AG04450 (cell line): ENCODE measurements around the gene INVS. TPM values are rescaled to one million over a fixed set of nuclear protein-coding genes. Genes with fewer than 3 reads are reported as not detected.

Experiments
- CTCF ChIA-PET: fragments of 300-600, 350-600 bp; formaldehyde crosslinking; extraction: SDS; loops from one replicate; lab custom pipeline; 2022; ENCODE audit warnings: antibody characterized with exemption, inconsistent platforms; lab: Charles Lee
- POLR2A ChIA-PET: fragments of 350-600 bp; formaldehyde crosslinking; extraction: SDS; loops from one replicate; lab custom pipeline; 2021; ENCODE audit warnings: antibody characterized with exemption, inconsistent platforms; lab: Yijun Ruan, JAX
- DNase-seq: peaks from one replicate; pipeline ENCODE4 v3.0.0-alpha.2; 2011; ENCODE audit warnings: low read depth, low spot score
- H3K27ac ChIP-seq: one replicate; pipeline ENCODE4 v1.5.1; 2012; ENCODE audit warnings: low read depth, low read length, control low read depth
- H3K27me3 ChIP-seq: one replicate; pipeline ENCODE4 v1.6.0; 2012; ENCODE audit warnings: low read length; ENCODE audit not compliant: control insufficient read depth, insufficient read depth
- H3K4me3 ChIP-seq: 2 replicates; pipeline ENCODE4 v1.5.1; 2011; ENCODE audit warnings: mild to moderate bottlenecking, low read depth, low read length, control low read depth
- H3K9me3 ChIP-seq: 2 replicates; pipeline ENCODE4 v1.5.1; 2012; ENCODE audit warnings: low read length; ENCODE audit not compliant: control insufficient read depth, insufficient read depth
- CTCF ChIP-seq: IDR thresholded peaks from 2 replicates; pipeline ENCODE4 v1.5.1; 2011; ENCODE audit warnings: low read depth, low read length, control low read depth, inconsistent platforms
- polyA plus RNA-seq: library from polyadenylated mRNA; depleted of rRNA; stranded (reverse); fragments of >200 nt; gene quantifications from 2 replicates; pipeline ENCODE4 v1.2.3, GENCODE V29; 2011

INVS gene
- polyA plus RNA-seq, 1 experiment = 22.5 TPM

GRCh38 chr9:100186356-100186755 lies 87.3 kb downstream of the INVS start:
- DNase-seq = no peak
- TF ChIP-seq CTCF = no peak
- H3K9me3 ChIP-seq = peaks cover 7% of the 10 kb centered on the region; the same call in 1 of the 2 replicates
- POLR2A ChIA-PET = no interaction called here
- H3K27ac ChIP-seq = no peak overlapping the region
- H3K4me3 ChIP-seq = no peak overlapping the region
- no peaks in the 10 kb centered on the region for H3K27me3 ChIP-seq
- CTCF ChIA-PET = no interaction called here

- Histone ChIP-seq H3K27me3 (no peaks in the 10 kb centered on the region), H3K4me3 (no peak overlapping the region), H3K9me3 (peaks cover 7% of the 10 kb centered on the region; the same call in 1 of the 2 replicates), H3K27ac (no peak overlapping the region)
- TF ChIP-seq CTCF = no peak
- CTCF ChIA-PET = interaction anchor here (0.5 kb wide), 1 partner anchor 13 kb away, joined by 3 read pairs; no protein-coding TSS in a partner anchor
- no peak for DNase-seq
- POLR2A ChIA-PET = no interaction called here
Measured at GRCh38 chr9:100190339-100190738, 91.3 kb downstream of the INVS start.

- POLR2A ChIA-PET = no interaction called here
- Histone ChIP-seq H3K4me3 (no peak overlapping the region), H3K27ac (no peak overlapping the region), H3K27me3 (no peaks in the 10 kb centered on the region), H3K9me3 (peaks cover 7% of the 10 kb centered on the region; the same call in 1 of the 2 replicates)
- no peak for TF ChIP-seq CTCF
- DNase-seq = no peak
- CTCF ChIA-PET = interaction anchor here (0.5 kb wide), 1 partner anchor 30 kb away, joined by 3 read pairs; no protein-coding TSS in a partner anchor
Measured at GRCh38 chr9:100191264-100191663, 92.2 kb downstream of the INVS start.

GRCh38 chr9:100193078-100193477 lies 94.0 kb downstream of the INVS start:
- DNase-seq = no peak
- no peak overlapping the region for H3K4me3 ChIP-seq
- POLR2A ChIA-PET = no interaction called here
- H3K27me3 ChIP-seq = no peaks in the 10 kb centered on the region
- peaks cover 7% of the 10 kb centered on the region; the same call in 1 of the 2 replicates for H3K9me3 ChIP-seq
- CTCF ChIA-PET = no interaction called here
- no peak overlapping the region for H3K27ac ChIP-seq
- TF ChIP-seq CTCF = no peak

GRCh38 chr9:100196215-100196614 lies 97.2 kb downstream of the INVS start:
- TF ChIP-seq CTCF = no peak
- H3K9me3 ChIP-seq = no peaks in the 10 kb centered on the region
- ChIA-PET POLR2A (no interaction called here), CTCF (no interaction called here)
- H3K27me3 ChIP-seq = no peaks in the 10 kb centered on the region
- no peak for DNase-seq
- no peak overlapping the region for H3K4me3 ChIP-seq
- no peak overlapping the region for H3K27ac ChIP-seq
